ENCODE results near the gene STK17A.

DNA sequence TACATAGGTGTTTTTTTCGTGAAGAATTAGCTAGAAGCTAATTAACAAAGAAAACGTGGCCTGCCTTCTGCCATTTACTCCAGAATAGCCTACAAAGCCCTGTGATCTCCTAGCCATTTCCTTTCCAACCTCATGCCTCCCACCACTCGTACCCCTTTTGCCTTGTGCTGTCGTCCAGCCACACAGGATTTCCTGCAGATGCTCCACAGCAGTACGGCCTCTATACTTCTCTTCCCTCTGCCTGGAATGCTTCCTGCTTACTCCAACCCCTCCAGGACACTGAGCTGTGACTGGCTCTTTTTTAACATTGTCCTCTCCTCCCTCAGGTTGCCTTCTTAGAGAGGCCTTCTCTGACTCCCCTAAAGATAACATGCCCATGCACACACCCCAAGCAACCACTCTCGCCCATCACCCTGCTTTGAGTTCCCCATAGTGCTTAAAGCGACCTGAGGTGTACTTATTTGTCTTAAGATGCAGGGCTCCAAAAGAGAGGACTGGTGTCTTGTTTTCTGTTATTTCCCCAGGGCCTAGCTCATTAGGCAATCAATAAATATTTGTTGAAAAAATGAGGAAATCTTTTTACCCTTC, 32.7 kb downstream of the STK17A start:
- TF ChIP-seq, protein P1, sequence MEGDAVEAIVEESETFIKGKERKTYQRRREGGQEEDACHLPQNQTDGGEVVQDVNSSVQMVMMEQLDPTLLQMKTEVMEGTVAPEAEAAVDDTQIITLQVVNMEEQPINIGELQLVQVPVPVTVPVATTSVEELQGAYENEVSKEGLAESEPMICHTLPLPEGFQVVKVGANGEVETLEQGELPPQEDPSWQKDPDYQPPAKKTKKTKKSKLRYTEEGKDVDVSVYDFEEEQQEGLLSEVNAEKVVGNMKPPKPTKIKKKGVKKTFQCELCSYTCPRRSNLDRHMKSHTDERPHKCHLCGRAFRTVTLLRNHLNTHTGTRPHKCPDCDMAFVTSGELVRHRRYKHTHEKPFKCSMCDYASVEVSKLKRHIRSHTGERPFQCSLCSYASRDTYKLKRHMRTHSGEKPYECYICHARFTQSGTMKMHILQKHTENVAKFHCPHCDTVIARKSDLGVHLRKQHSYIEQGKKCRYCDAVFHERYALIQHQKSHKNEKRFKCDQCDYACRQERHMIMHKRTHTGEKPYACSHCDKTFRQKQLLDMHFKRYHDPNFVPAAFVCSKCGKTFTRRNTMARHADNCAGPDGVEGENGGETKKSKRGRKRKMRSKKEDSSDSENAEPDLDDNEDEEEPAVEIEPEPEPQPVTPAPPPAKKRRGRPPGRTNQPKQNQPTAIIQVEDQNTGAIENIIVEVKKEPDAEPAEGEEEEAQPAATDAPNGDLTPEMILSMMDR (IDR thresholded peaks at IDR 0.05) = no peak
- no peak for TF ChIP-seq POLR2A (IDR thresholded peaks at IDR 0.05)
